K562 (cell line): ENCODE data around the gene LIMS2.

ENCODE experiments used
- CC2D1A ChIP-seq: fragments of 450-650 bp; IDR thresholded peaks from 2 replicates; pipeline ENCODE4 v1.6.1; 2017; ENCODE audit warnings: mild to moderate bottlenecking
- GATAD2A ChIP-seq: fragments of 450-650 bp; IDR thresholded peaks from 2 replicates; pipeline ENCODE4 v1.6.1; 2017
- HMGXB4 ChIP-seq: sonication (generic); formaldehyde crosslinking; IDR thresholded peaks from 2 replicates; pipeline ENCODE4 v1.8.1; 2023; ENCODE audit warnings: mild to moderate bottlenecking, missing genetic modification reagents
- NR1H2 ChIP-seq: sonication (generic); formaldehyde crosslinking; IDR thresholded peaks from 2 replicates; pipeline ENCODE4 v1.4.0; 2020; ENCODE audit warnings: mild to moderate bottlenecking, missing genetic modification reagents
- POLR2A ChIP-seq: fragments of 450-650 bp; conservative IDR thresholded peaks from 2 replicates; pipeline ENCODE4 v1.6.1; 2016
- PTBP1 ChIP-seq: fragments of 200-400 bp; formaldehyde crosslinking; IDR thresholded peaks from 2 replicates; pipeline ENCODE4 v1.6.1; 2017; ENCODE audit warnings: low read depth, low read length
- REST ChIP-seq, 2 experiments: fragments of 450-650 bp; formaldehyde crosslinking in 1 of 2; IDR thresholded peaks; 2 replicates each; pipeline versions ENCODE4 v1.4.0 to v1.6.1; 2014 to 2020; ENCODE audit warnings: mild to moderate bottlenecking in 2 of 2, borderline replicate concordance in 1 of 2, low read depth in 1 of 2
- SP2 ChIP-seq: IDR thresholded peaks from 2 replicates; pipeline ENCODE4 v1.6.1; 2011; ENCODE audit warnings: mild to moderate bottlenecking, low read depth, low read length, moderate library complexity; ENCODE audit not compliant: poor library complexity, severe bottlenecking; ENCODE audit errors: extremely low read depth
- ZNF12 ChIP-seq: sonication (generic); formaldehyde crosslinking; IDR thresholded peaks from 2 replicates; pipeline ENCODE4 v1.4.0; 2020; ENCODE audit warnings: mild to moderate bottlenecking, missing genetic modification reagents
- ZNF184 ChIP-seq: sonication (generic); formaldehyde crosslinking; IDR thresholded peaks from 2 replicates; pipeline ENCODE4 v1.5.0; 2020; ENCODE audit warnings: missing genetic modification reagents
- TF ChIP-seq, protein P1 (sequence below): fragments of 250-450 bp; sonication (Bioruptor Pico); IDR thresholded peaks from 2 replicates; pipeline ENCODE4 v1.8.0; 2021; ENCODE audit warnings: mild to moderate bottlenecking, moderate library complexity
- TF ChIP-seq, protein P2 (sequence below), 3 experiments: IDR thresholded peaks in 2 of 3; conservative IDR thresholded peaks in 1 of 3; 2 replicates each; pipeline ENCODE4 v1.5.1; 2011 to 2012; ENCODE audit warnings: low read length in 3 of 3, mild to moderate bottlenecking in 3 of 3, control low read depth in 2 of 3, improper control_type of control experiment in 1 of 3, inconsistent platforms in 1 of 3, low read depth in 1 of 3, mixed read lengths in 1 of 3, moderate library complexity in 1 of 3; ENCODE audit not compliant: insufficient read depth in 2 of 3

DNA sequence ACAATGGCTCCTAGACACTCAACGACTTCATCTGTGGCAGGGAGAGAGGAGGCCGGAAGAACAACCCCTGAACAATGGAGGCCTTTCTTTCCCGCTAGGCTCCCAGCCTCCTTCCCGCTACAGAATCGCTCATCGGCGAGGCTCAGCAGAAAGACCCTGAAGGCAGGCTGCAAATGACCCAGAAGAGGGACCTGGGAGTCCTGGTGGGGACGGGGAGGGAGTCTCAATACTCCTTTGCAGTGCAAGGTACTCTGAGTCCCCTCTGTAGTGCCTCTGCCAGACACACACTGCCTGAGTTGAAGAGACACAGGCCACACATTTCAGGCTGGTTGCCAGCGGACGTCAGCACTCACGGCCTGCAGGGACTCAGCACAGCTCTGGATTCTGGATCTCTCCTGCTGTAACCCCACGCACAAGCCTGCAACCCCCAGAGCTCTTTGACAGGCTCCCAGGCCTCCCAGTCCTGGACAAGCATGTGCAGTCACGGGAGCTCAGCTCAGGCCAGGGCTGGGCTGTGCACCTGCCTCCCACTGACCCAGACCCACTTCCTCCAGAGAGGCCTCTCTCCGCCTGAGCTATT lies 23.3 kb downstream of the LIMS2 start:
- TF ChIP-seq, protein P1, sequence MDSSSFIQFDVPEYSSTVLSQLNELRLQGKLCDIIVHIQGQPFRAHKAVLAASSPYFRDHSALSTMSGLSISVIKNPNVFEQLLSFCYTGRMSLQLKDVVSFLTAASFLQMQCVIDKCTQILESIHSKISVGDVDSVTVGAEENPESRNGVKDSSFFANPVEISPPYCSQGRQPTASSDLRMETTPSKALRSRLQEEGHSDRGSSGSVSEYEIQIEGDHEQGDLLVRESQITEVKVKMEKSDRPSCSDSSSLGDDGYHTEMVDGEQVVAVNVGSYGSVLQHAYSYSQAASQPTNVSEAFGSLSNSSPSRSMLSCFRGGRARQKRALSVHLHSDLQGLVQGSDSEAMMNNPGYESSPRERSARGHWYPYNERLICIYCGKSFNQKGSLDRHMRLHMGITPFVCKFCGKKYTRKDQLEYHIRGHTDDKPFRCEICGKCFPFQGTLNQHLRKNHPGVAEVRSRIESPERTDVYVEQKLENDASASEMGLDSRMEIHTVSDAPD = no peak
- TF ChIP-seq ZNF184 (CRISPR knock-in tag) (no peak), POLR2A (no peak), HMGXB4 (no peak), CC2D1A (no peak), SP2 (no peak), NR1H2 (CRISPR knock-in tag) (no peak), REST (IDR thresholded peaks at IDR 0.05; ENCODE audit: borderline replicate concordance) (no peak), REST (CRISPR knock-in tag; IDR thresholded peaks at IDR 0.05; ENCODE audit: low read depth) (no peak), ZNF12 (CRISPR knock-in tag) (no peak), GATAD2A (no peak), PTBP1 (no peak)
- TF ChIP-seq, protein P2, sequence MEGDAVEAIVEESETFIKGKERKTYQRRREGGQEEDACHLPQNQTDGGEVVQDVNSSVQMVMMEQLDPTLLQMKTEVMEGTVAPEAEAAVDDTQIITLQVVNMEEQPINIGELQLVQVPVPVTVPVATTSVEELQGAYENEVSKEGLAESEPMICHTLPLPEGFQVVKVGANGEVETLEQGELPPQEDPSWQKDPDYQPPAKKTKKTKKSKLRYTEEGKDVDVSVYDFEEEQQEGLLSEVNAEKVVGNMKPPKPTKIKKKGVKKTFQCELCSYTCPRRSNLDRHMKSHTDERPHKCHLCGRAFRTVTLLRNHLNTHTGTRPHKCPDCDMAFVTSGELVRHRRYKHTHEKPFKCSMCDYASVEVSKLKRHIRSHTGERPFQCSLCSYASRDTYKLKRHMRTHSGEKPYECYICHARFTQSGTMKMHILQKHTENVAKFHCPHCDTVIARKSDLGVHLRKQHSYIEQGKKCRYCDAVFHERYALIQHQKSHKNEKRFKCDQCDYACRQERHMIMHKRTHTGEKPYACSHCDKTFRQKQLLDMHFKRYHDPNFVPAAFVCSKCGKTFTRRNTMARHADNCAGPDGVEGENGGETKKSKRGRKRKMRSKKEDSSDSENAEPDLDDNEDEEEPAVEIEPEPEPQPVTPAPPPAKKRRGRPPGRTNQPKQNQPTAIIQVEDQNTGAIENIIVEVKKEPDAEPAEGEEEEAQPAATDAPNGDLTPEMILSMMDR (IDR thresholded peaks at IDR 0.05 in 2 of 3, conservative IDR thresholded peaks at IDR 0.05 in 1 of 3; ENCODE audit: insufficient read depth in 2 of 3, low read depth in 1 of 3, low read length in 3 of 3) = no peak
